PC-3 (cell line): ENCODE results near the gene PDZRN3. TPM values are rescaled to one million over a fixed set of nuclear protein-coding genes. Genes with fewer than 3 reads are reported as not detected.

Experiments used
- ATAC-seq: fragments of 200-7000 bp; cut with Tn5 transposase; 2 replicates; pipeline ENCODE4 v1.9.1; 2020; ENCODE audit warnings: mild to moderate bottlenecking, moderate library complexity
- BruUV-seq: library from RNA; stranded (reverse); fragments of 400-500 nt; replicated peaks from 2 replicates; lab custom pipeline; 2021; lab: Mats Ljungman, UMichigan
- CTCF ChIA-PET: fragments of 300-600 bp; sonication (Branson Sonifier 250); formaldehyde crosslinking; loops from one replicate; lab custom pipeline; 2022; ENCODE audit warnings: antibody characterized with exemption; lab: Charles Lee
- POLR2A ChIA-PET: fragments of 300-600 bp; sonication (Branson Sonifier 250); formaldehyde crosslinking; loops from one replicate; lab custom pipeline; 2022; ENCODE audit warnings: antibody characterized with exemption; ENCODE audit not compliant: unreplicated experiment; lab: Charles Lee
- DNase-seq: peaks from one replicate; pipeline ENCODE4 v3.0.0-alpha.2; 2015
- H2AFZ ChIP-seq: fragments of 300-600 bp; sonication (generic); 2 replicates; pipeline ENCODE4 v1.6.0; 2016; ENCODE audit warnings: antibody characterized with exemption, low read length
- H3F3A ChIP-seq: fragments of 300-600 bp; sonication (generic); one replicate; pipeline ENCODE4 v1.6.0; 2017; ENCODE audit warnings: antibody characterized with exemption, low read length, control low read depth, mild to moderate bottlenecking; ENCODE audit not compliant: unreplicated experiment
- H3K27ac ChIP-seq: fragments of 300-600 bp; sonication (generic); 2 replicates; pipeline ENCODE4 v1.5.1; 2016; ENCODE audit warnings: mild to moderate bottlenecking, low read length
- H3K27me3 ChIP-seq: fragments of 300-600 bp; sonication (generic); 2 replicates; pipeline ENCODE4 v1.6.1; 2016; ENCODE audit warnings: low read length, mixed read lengths
- H3K36me3 ChIP-seq: fragments of 300-600 bp; sonication (generic); 2 replicates; pipeline ENCODE4 v1.6.1; 2016; ENCODE audit warnings: low read depth, mixed run types, low read length, mixed read lengths
- H3K4me1 ChIP-seq: fragments of 300-600 bp; sonication (generic); 2 replicates; pipeline ENCODE4 v1.5.1; 2016; ENCODE audit warnings: low read length; ENCODE audit not compliant: insufficient read depth
- H3K4me2 ChIP-seq: fragments of 300-600 bp; sonication (generic); 2 replicates; pipeline ENCODE4 v1.6.0; 2016; ENCODE audit warnings: low read length
- H3K4me3 ChIP-seq: fragments of 300-600 bp; sonication (generic); 2 replicates; pipeline ENCODE4 v1.5.1; 2016; ENCODE audit warnings: mild to moderate bottlenecking, low read length, mixed read lengths
- H3K79me2 ChIP-seq: fragments of 300-600 bp; sonication (generic); 2 replicates; pipeline ENCODE4 v1.6.1; 2017; ENCODE audit warnings: low read length, mixed read lengths
- H3K9ac ChIP-seq: fragments of 300-600 bp; sonication (generic); 2 replicates; pipeline ENCODE4 v1.6.0; 2016; ENCODE audit warnings: mild to moderate bottlenecking, low read length
- H3K9me2 ChIP-seq: fragments of 300-600 bp; sonication (generic); replicated peaks from 2 replicates; pipeline ENCODE4 v1.6.1; 2016; ENCODE audit warnings: mixed run types, low read length, mixed read lengths
- H3K9me3 ChIP-seq: fragments of 300-600 bp; sonication (generic); 2 replicates; pipeline ENCODE4 v1.6.1; 2016; ENCODE audit warnings: low read length, mixed read lengths
- H4K20me1 ChIP-seq: fragments of 300-600 bp; sonication (generic); 2 replicates; pipeline ENCODE4 v1.6.1; 2016; ENCODE audit warnings: low read length, mixed read lengths
- EZH2 ChIP-seq: fragments of 300-600 bp; sonication (generic); IDR thresholded peaks from one replicate; pipeline ENCODE4 v1.6.1; 2017; ENCODE audit warnings: antibody characterized with exemption, mild to moderate bottlenecking, low read length; ENCODE audit not compliant: unreplicated experiment
- EZH2phosphoT487 ChIP-seq: fragments of 300-600 bp; sonication (generic); IDR thresholded peaks from 2 replicates; pipeline ENCODE4 v1.6.1; 2018; ENCODE audit warnings: mild to moderate bottlenecking, antibody characterized with exemption, low read length, borderline replicate concordance
- intact Hi-C: fragments of 100-400 bp; cut with micrococcal nuclease; formaldehyde crosslinking; loops from 2 replicates; pipeline ENCODE4 v1.9.0; 2023
- total RNA-seq: library from RNA; depleted of rRNA; stranded (reverse); fragments of >200 nt; gene quantifications from 2 replicates; pipeline ENCODE4 v1.2.3, GENCODE V29; 2014
- TF ChIP-seq, protein P1 (sequence below): fragments of 300-600 bp; sonication (generic); conservative IDR thresholded peaks from 2 replicates; pipeline ENCODE4 v1.5.1; 2017; ENCODE audit warnings: antibody characterized with exemption, low read depth, mild to moderate bottlenecking, low read length

The PDZRN3 gene
- total RNA-seq, 1 experiment from 2014 or later, result not detected

DNA sequence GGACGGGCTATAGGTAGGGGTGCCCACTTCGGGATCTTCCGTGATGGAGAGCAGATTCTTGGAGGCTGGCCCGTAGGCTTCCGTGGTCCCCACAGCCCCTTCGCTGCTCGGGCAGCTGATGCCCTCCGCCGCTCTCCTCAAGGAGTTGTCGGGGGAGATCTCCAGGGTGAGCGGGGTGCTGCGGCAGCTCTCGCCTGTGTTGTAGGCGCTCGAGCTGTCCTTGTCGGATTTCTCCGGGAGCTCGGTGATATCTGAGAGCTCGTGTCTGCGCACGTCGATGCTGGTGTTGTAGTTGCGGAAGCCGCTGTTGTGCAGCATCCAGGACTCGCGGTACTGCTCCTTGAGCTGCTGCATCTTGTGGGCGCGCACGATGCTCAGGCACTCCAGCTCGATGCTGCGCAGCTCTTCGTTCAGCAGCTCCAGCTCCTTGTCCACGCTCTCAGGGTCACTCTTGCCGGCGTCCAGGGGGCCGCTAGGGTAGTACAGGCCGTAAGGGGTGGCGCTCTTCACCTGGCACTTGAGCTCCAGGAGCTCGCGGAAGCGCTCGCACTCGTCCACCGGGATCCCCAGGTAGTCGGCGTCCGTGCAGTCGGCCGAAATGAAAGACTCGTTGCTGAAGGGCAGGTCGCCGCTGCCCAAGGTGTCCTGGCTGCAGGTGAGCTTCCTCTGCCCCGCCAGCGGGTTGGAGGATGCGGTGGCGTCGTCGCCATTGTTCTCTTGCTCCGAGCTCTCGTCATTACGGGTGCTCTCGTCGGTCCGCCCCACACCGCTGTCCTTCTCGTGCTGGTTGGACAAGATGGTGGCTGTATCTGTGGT lies 240.4 kb downstream of the PDZRN3 start:
- Histone ChIP-seq H3K4me1 (no peaks in the 10 kb centered on the region), H3K9ac (no peak overlapping the region), H3F3A (no peaks in the 10 kb centered on the region), H3K9me2 (no peaks in the 10 kb centered on the region), H2AFZ (no peak overlapping the region), H3K27me3 (no peaks in the 10 kb centered on the region), H3K9me3 (0 out of 2 replicates have a peak, but pooled peaks cover 5% of the 10 kb centered on the region), H4K20me1 (no peaks in the 10 kb centered on the region), H3K4me3 (no peak overlapping the region), H3K36me3 (no peaks in the 10 kb centered on the region), H3K4me2 (no peak overlapping the region), H3K79me2 (no peaks in the 10 kb centered on the region), H3K27ac (no peak overlapping the region)
- no peak for ATAC-seq
- POLR2A ChIA-PET, result no interaction called here
- TF ChIP-seq EZH2 (no peak), EZH2phosphoT487 (no peak)
- TF ChIP-seq, protein P1, sequence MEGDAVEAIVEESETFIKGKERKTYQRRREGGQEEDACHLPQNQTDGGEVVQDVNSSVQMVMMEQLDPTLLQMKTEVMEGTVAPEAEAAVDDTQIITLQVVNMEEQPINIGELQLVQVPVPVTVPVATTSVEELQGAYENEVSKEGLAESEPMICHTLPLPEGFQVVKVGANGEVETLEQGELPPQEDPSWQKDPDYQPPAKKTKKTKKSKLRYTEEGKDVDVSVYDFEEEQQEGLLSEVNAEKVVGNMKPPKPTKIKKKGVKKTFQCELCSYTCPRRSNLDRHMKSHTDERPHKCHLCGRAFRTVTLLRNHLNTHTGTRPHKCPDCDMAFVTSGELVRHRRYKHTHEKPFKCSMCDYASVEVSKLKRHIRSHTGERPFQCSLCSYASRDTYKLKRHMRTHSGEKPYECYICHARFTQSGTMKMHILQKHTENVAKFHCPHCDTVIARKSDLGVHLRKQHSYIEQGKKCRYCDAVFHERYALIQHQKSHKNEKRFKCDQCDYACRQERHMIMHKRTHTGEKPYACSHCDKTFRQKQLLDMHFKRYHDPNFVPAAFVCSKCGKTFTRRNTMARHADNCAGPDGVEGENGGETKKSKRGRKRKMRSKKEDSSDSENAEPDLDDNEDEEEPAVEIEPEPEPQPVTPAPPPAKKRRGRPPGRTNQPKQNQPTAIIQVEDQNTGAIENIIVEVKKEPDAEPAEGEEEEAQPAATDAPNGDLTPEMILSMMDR, result no peak
- no TSS peak for BruUV-seq
- CTCF ChIA-PET, result no interaction called here
- no peak for DNase-seq
- intact Hi-C loops, result no loop called here

- Histone ChIP-seq H4K20me1 (no peaks in the 10 kb centered on the region), H3K4me2 (no peak overlapping the region), H2AFZ (no peak overlapping the region), H3K4me3 (no peak overlapping the region), H3K36me3 (no peaks in the 10 kb centered on the region), H3K4me1 (no peaks in the 10 kb centered on the region), H3F3A (no peaks in the 10 kb centered on the region), H3K79me2 (no peaks in the 10 kb centered on the region), H3K9me3 (0 out of 2 replicates have a peak, but pooled peaks cover 5% of the 10 kb centered on the region), H3K9ac (no peak overlapping the region), H3K27ac (no peak overlapping the region), H3K27me3 (no peaks in the 10 kb centered on the region), H3K9me2 (no peaks in the 10 kb centered on the region)
- no peak for DNase-seq
- no TSS peak for BruUV-seq
- intact Hi-C loops, result no loop called here
- POLR2A ChIA-PET, result no interaction called here
- no peak for ATAC-seq
- CTCF ChIA-PET, result no interaction called here
- TF ChIP-seq, protein P1, result no peak
- no peak for TF ChIP-seq EZH2phosphoT487
- no peak for TF ChIP-seq EZH2
These were observed 241.2 kb downstream of the PDZRN3 start for GRCh38 chr3:73383470-73384049.

GRCh38 chr3:73381551-73381950 lies 243.2 kb downstream of the PDZRN3 start:
- no peak for ATAC-seq
- Histone ChIP-seq H3K4me3 (no peak overlapping the region), H3K4me2 (no peak overlapping the region), H3K9ac (no peak overlapping the region), H3K27me3 (no peaks in the 10 kb centered on the region), H3K27ac (no peak overlapping the region), H3K4me1 (no peaks in the 10 kb centered on the region), H3K9me2 (no peaks in the 10 kb centered on the region), H2AFZ (no peak overlapping the region), H3F3A (no peaks in the 10 kb centered on the region), H3K36me3 (no peaks in the 10 kb centered on the region), H4K20me1 (no peaks in the 10 kb centered on the region), H3K9me3 (0 out of 2 replicates have a peak, but pooled peaks cover 5% of the 10 kb centered on the region), H3K79me2 (no peaks in the 10 kb centered on the region)
- TF ChIP-seq EZH2phosphoT487 (no peak), EZH2 (no peak)
- TF ChIP-seq, protein P1, result no peak
- ChIA-PET POLR2A (no interaction called here), CTCF (no interaction called here)
- no peak for DNase-seq
- intact Hi-C loops, result no loop called here
- no TSS peak for BruUV-seq
